Ascending aorta (tissue), 2 donors: ENCODE measurements around the gene CHCHD3. TPM values are rescaled to one million over a fixed set of nuclear protein-coding genes. Genes with fewer than 3 reads are reported as not detected.

Source experiments
- DNase-seq, 2 donors: peaks; one replicate each; pipeline ENCODE4 v3.0.0-alpha.2; 2019; ENCODE audit warnings: low spot score in 2 of 2
- H3K27ac ChIP-seq, 2 donors: fragments of 200-600 bp; sonication (generic); one replicate each; pipeline ENCODE4 v1.5.1; 2016 to 2017; ENCODE audit warnings: mild to moderate bottlenecking in 1 of 2
- H3K27me3 ChIP-seq: fragments of 200-600 bp; sonication (generic); one replicate; pipeline ENCODE4 v1.5.1; 2017
- H3K36me3 ChIP-seq, 2 donors: fragments of 200-600 bp; sonication (generic); one replicate each; pipeline ENCODE4 v1.5.1; 2016
- H3K4me1 ChIP-seq, 2 donors: fragments of 200-600 bp; sonication (generic); one replicate each; pipeline ENCODE4 v1.5.1; 2016 to 2017; ENCODE audit warnings: mild to moderate bottlenecking in 1 of 2
- H3K4me3 ChIP-seq, 2 donors: fragments of 200-600 bp; sonication (generic); one replicate each; pipeline ENCODE4 v1.5.1; 2016 to 2017; ENCODE audit warnings: mild to moderate bottlenecking in 1 of 2
- H3K9me3 ChIP-seq, 2 donors: fragments of 200-600 bp; sonication (generic); one replicate each; pipeline ENCODE4 v1.5.1; 2016
- CTCF ChIP-seq, 3 experiments: fragments of 200-600 bp in 2 of 3; fragments of 450-650 bp in 1 of 3; sonication (generic) in 2 of 3; IDR thresholded peaks; one replicate each; pipeline ENCODE4 v1.5.1; 2016 to 2019; ENCODE audit warnings: antibody characterized with exemption in 3 of 3, mild to moderate bottlenecking in 1 of 3, moderate library complexity in 1 of 3
- intact Hi-C: fragments of 100-400 bp; cut with DNase I; formaldehyde crosslinking; loops from one replicate; pipeline ENCODE4 v1.15.1; 2023
- total RNA-seq: library from RNA; depleted of rRNA; stranded (reverse); fragments of >200 nt; gene quantifications from one replicate; pipeline ENCODE4 v1.1.0, GENCODE V29; 2016

Gene CHCHD3
- total RNA-seq, 1 donor from 2014 or later: 26.2 TPM

- no peak for TF ChIP-seq CTCF (IDR thresholded peaks at IDR 0.05)
- intact Hi-C loops: no loop called here
Observed at GRCh38 chr7:133099633-133100286, 17.9 kb upstream of the CHCHD3 start.

GRCh38 chr7:133095119-133095671 lies 13.3 kb upstream of the CHCHD3 start:
- no peak for TF ChIP-seq CTCF (IDR thresholded peaks at IDR 0.05)
- intact Hi-C loops: no loop called here
- H3K4me3 ChIP-seq: no peak overlapping the region
- no peaks in the 10 kb centered on the region for H3K4me1 ChIP-seq
- H3K27me3 ChIP-seq: no peaks in the 10 kb centered on the region
- H3K27ac ChIP-seq: no peak overlapping the region
- DNase-seq: no peak
- H3K9me3 ChIP-seq: no peaks in the 10 kb centered on the region
- H3K36me3 ChIP-seq: no peaks in the 10 kb centered on the region

More at GRCh38 chr7:133099633-133100286, 17.9 kb upstream of the CHCHD3 start:
- DNase-seq: no peak
- Histone ChIP-seq H3K27ac (no peak overlapping the region), H3K4me3 (no peak overlapping the region), H3K9me3 (no peaks in the 10 kb centered on the region), H3K4me1 (no peaks in the 10 kb centered on the region), H3K36me3 (no peaks in the 10 kb centered on the region), H3K27me3 (no peaks in the 10 kb centered on the region)

- Histone ChIP-seq H3K9me3 (no peaks in the 10 kb centered on the region), H3K27ac (no peak overlapping the region), H3K36me3 (no peaks in the 10 kb centered on the region), H3K4me1 (no peaks in the 10 kb centered on the region), H3K4me3 (no peak overlapping the region), H3K27me3 (no peaks in the 10 kb centered on the region)
- no peak for DNase-seq
- intact Hi-C loops: no loop called here
- TF ChIP-seq CTCF (IDR thresholded peaks at IDR 0.05): no peak
Observed at GRCh38 chr7:133091943-133092464, 10.1 kb upstream of the CHCHD3 start.

- Histone ChIP-seq H3K4me1 (peaks cover 4 to 9% of the 10 kb centered on the region in 2 donors), H3K9me3 (no peaks in the 10 kb centered on the region), H3K36me3 (no peaks in the 10 kb centered on the region), H3K27ac (no peak overlapping the region), H3K27me3 (no peaks in the 10 kb centered on the region), H3K4me3 (peak overlapping the region in 1 of 2 donors; percentile 85)
- intact Hi-C loops: loop anchor here (1.0 to 10.0 kb wide), 3 partner anchors 29 to 1232 kb away; partner anchors contain the start of genes LRGUK and SLC35B4
- TF ChIP-seq CTCF (IDR thresholded peaks at IDR 0.05): no peak
- DNase-seq: no peak
Observed at GRCh38 chr7:133082390-133082766, 488 bp upstream of the CHCHD3 start.

GRCh38 chr7:133081119-133081598 lies 731 bp downstream of the CHCHD3 start:
- intact Hi-C loops: loop anchor here (2.0 to 10.0 kb wide), 3 partner anchors 172 to 1234 kb away; partner anchors contain the start of genes EXOC4, LRGUK and SLC35B4
- H3K27me3 ChIP-seq: no peaks in the 10 kb centered on the region
- peaks cover 4 to 9% of the 10 kb centered on the region in 2 donors for H3K4me1 ChIP-seq
- no peaks in the 10 kb centered on the region for H3K36me3 ChIP-seq
- no peak for TF ChIP-seq CTCF (IDR thresholded peaks at IDR 0.05)
- no peaks in the 10 kb centered on the region for H3K9me3 ChIP-seq
- H3K27ac ChIP-seq: peak overlapping the region in 1 of 2 donors; percentile 82
- no peak for DNase-seq
- H3K4me3 ChIP-seq: peak overlapping the region; percentile 83 to 85
